Breast epithelium (tissue), 3 donors: Measurements from ENCODE around the gene PLPPR5.

ENCODE experiments used
- CTCF ChIP-seq, 3 donors: fragments of 450-650 bp; IDR thresholded peaks; one replicate each; pipeline ENCODE4 v1.5.1; 2016 to 2017; ENCODE audit warnings: antibody characterized with exemption in 3 of 3, mild to moderate bottlenecking in 3 of 3, moderate library complexity in 3 of 3
- POLR2A ChIP-seq: fragments of 450-650 bp; IDR thresholded peaks from one replicate; pipeline ENCODE4 v1.6.1; 2016; ENCODE audit warnings: antibody characterized with exemption, mild to moderate bottlenecking, moderate library complexity

- TF ChIP-seq POLR2A, result no peak
- TF ChIP-seq CTCF (IDR thresholded peaks at IDR 0.05), result no peak
Measured at GRCh38 chr1:98904684-98905083, 100.0 kb downstream of the PLPPR5 start.
